ENCODE measurements around the gene C3orf33.

Gene C3orf33

GRCh38 chr3:155741603-155742002 is 64.5 kb downstream of the C3orf33 start:
- peaks cover 6% of the 10 kb centered on the region; the same call in 1 of the 2 replicates for H3K4me1 ChIP-seq (ENCODE audit: insufficient read depth, low read length)

DNA sequence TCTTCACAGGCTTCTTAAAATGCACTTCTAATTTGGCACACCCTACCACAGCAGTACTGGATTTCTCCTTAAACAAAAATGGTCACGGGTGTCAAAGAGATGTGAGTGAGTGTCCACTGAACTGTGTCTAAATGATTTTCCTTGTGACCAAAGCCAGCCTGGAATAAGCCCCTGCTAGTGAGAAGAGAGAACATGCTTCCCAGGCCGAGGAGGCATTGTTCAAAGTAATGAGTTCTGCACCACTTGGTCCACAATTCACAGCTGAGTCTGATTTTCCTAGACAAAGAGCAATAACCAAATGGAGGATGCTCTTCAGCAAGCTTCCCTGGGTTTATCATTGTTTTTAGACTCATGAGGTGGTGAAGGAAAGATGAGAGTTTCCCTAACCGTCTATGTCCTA is 65.0 kb downstream of the C3orf33 start:
- peaks cover 5% of the 10 kb centered on the region; the same call in 1 of the 2 replicates for H3K4me1 ChIP-seq (ENCODE audit: insufficient read depth, low read length)
- H3K36me3 ChIP-seq (ENCODE audit: insufficient read depth, low read length): no peaks in the 10 kb centered on the region
- H3K9ac ChIP-seq (ENCODE audit: low read depth, low read length): no peak overlapping the region
- no peaks in the 10 kb centered on the region for H3K9me3 ChIP-seq (ENCODE audit: control insufficient read depth, insufficient read depth, low read length)

More at GRCh38 chr3:155741603-155742002, 64.5 kb downstream of the C3orf33 start:
- Histone ChIP-seq H3K9me3 (ENCODE audit: control insufficient read depth, insufficient read depth, low read length) (no peaks in the 10 kb centered on the region), H3K36me3 (ENCODE audit: insufficient read depth, low read length) (no peaks in the 10 kb centered on the region), H3K9ac (ENCODE audit: low read depth, low read length) (no peak overlapping the region)

GRCh38 chr3:155739154-155739553 is 66.9 kb downstream of the C3orf33 start:
- peaks cover 5% of the 10 kb centered on the region; the same call in 1 of the 2 replicates for H3K4me1 ChIP-seq (ENCODE audit: insufficient read depth, low read length)
- H3K36me3 ChIP-seq (ENCODE audit: insufficient read depth, low read length): no peaks in the 10 kb centered on the region
- H3K9ac ChIP-seq (ENCODE audit: low read depth, low read length): no peak overlapping the region
- H3K9me3 ChIP-seq (ENCODE audit: control insufficient read depth, insufficient read depth, low read length): no peaks in the 10 kb centered on the region

DNA sequence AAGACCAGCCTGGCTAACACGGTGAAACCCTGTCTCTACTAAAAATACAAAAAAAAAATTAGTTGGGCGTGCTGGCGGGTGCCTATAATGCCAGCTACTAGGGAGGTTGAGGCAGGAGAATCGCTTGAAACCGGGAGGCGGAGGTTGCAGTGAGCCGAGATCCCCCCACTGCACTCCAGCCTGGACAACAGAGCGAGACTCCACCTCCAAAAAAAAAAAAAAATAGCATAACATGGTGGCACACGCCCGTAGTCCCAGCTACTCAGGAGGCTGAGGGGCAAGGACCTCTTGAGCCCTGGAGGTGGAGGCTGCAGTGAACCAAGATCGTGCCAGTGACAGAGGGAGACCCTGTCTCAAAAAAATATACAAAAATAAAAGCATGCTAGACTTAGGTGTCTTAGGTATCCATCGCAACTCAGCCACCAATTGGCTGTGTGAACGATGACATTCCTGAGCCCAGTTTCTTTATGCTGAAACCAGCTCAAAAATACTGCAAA is 67.5 kb downstream of the C3orf33 start:
- H3K36me3 ChIP-seq (ENCODE audit: insufficient read depth, low read length): no peaks in the 10 kb centered on the region
- peaks cover 5% of the 10 kb centered on the region; the same call in 1 of the 2 replicates for H3K4me1 ChIP-seq (ENCODE audit: insufficient read depth, low read length)
- no peaks in the 10 kb centered on the region for H3K9me3 ChIP-seq (ENCODE audit: control insufficient read depth, insufficient read depth, low read length)
- no peak overlapping the region for H3K9ac ChIP-seq (ENCODE audit: low read depth, low read length)

DNA sequence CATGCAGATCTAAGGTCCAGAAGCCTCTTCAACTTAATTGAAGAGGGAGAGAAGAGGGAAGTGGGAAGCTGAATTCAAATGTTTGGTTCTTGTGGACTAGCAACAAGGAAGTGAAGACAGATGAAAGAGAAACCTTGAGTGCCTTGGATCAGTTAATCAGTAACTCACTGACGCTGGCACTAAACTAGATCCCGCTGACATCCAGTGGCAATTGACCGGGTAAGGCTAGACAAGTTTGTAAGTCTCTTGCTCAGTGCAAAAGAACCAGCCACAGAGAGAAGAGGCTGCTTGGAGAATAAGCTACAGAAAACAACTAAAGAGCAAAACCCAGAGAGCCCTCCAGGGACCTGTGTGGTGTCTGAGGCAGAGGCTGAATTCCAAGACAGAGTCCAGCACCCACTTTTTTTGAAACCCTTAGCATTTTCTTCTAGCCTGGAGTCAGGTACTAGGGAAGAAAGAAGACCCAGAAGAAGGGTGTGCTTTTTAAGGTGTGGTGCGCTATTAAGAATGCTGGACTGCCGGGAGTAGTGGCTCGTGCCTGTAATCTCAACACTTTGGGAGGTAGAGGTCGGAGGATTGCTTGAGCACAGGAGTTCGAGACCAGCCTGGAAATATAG is 68.1 kb downstream of the C3orf33 start:
- Histone ChIP-seq H3K9me3 (ENCODE audit: control insufficient read depth, insufficient read depth, low read length) (no peaks in the 10 kb centered on the region), H3K4me1 (ENCODE audit: insufficient read depth, low read length) (peaks cover 5% of the 10 kb centered on the region; the same call in 1 of the 2 replicates), H3K36me3 (ENCODE audit: insufficient read depth, low read length) (no peaks in the 10 kb centered on the region), H3K9ac (ENCODE audit: low read depth, low read length) (no peak overlapping the region)

- peaks cover 5% of the 10 kb centered on the region; the same call in 1 of the 2 replicates for H3K4me1 ChIP-seq (ENCODE audit: insufficient read depth, low read length)
- H3K9ac ChIP-seq (ENCODE audit: low read depth, low read length): no peak overlapping the region
- H3K36me3 ChIP-seq (ENCODE audit: insufficient read depth, low read length): no peaks in the 10 kb centered on the region
- no peaks in the 10 kb centered on the region for H3K9me3 ChIP-seq (ENCODE audit: control insufficient read depth, insufficient read depth, low read length)
These were observed 69.7 kb downstream of the C3orf33 start for GRCh38 chr3:155736381-155736780.

- Histone ChIP-seq H3K9ac (ENCODE audit: low read depth, low read length) (no peak overlapping the region), H3K4me1 (ENCODE audit: insufficient read depth, low read length) (no peaks in the 10 kb centered on the region), H3K9me3 (ENCODE audit: control insufficient read depth, insufficient read depth, low read length) (no peaks in the 10 kb centered on the region), H3K36me3 (ENCODE audit: insufficient read depth, low read length) (no peaks in the 10 kb centered on the region)
These were observed 75.2 kb downstream of the C3orf33 start for GRCh38 chr3:155730843-155731242.

GRCh38 chr3:155727836-155728235 is 78.2 kb downstream of the C3orf33 start:
- no peaks in the 10 kb centered on the region for H3K9me3 ChIP-seq (ENCODE audit: control insufficient read depth, insufficient read depth, low read length)
- H3K9ac ChIP-seq (ENCODE audit: low read depth, low read length): no peak overlapping the region
- no peaks in the 10 kb centered on the region for H3K4me1 ChIP-seq (ENCODE audit: insufficient read depth, low read length)
- no peaks in the 10 kb centered on the region for H3K36me3 ChIP-seq (ENCODE audit: insufficient read depth, low read length)

DNA sequence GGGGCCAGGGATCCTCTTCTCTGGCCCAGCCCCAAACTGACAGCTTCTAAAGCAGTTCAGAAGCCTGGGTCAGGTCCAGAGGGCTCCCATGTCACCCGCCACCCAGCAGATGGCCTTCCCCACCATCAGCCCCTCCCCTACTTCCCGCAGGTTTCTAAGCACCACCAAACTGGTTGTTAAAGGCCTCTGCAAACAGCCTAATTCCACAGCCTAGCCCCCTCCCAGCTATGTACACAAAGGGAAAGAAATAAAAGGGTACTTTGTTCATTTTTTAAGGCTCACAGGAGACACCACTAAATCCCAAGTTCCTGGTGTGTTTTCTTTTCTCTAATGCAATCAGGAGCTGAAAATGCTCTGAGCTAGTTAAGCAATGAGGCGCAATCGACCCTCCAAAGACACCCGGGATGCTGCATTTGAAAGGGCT is 91.8 kb downstream of the C3orf33 start:
- Histone ChIP-seq H3K36me3 (ENCODE audit: insufficient read depth, low read length) (no peaks in the 10 kb centered on the region; the same call in 1 of the 2 replicates), H3K9me3 (ENCODE audit: control insufficient read depth, insufficient read depth, low read length) (peaks cover 9% of the 10 kb centered on the region; the same call in 1 of the 2 replicates), H3K4me1 (ENCODE audit: insufficient read depth, low read length) (peaks cover 3% of the 10 kb centered on the region; the same call in 1 of the 2 replicates), H3K9ac (ENCODE audit: low read depth, low read length) (no peak overlapping the region)

All from ES-I3 (cell line).